HepG2 (cell line): ENCODE results near the gene TBC1D1. TPM values are rescaled to one million over a fixed set of nuclear protein-coding genes. Genes with fewer than 3 reads are reported as not detected.
A peak's percentile ranks its signal among the peaks of the same experiment; 100 is the strongest.

Experiments
- CBX2 ChIP-seq, 2 experiments: fragments of 200-600 bp in 1 of 2; sonication (generic); formaldehyde crosslinking in 1 of 2; IDR thresholded peaks; 2 replicates each; pipeline versions ENCODE4 v1.7.0 to v1.8.1; 2018 to 2022; ENCODE audit warnings: low read depth in 2 of 2, low read length in 1 of 2, mild to moderate bottlenecking in 1 of 2, missing genetic modification reagents in 1 of 2
- ETV6 ChIP-seq: sonication (generic); formaldehyde crosslinking; conservative IDR thresholded peaks from 2 replicates; pipeline ENCODE4 v1.4.0; 2020; ENCODE audit warnings: missing genetic modification reagents
- MBNL3 ChIP-seq: fragments of 250-450 bp; sonication (Bioruptor Pico); conservative IDR thresholded peaks from 2 replicates; pipeline ENCODE4 v1.8.0; 2022; ENCODE audit warnings: mild to moderate bottlenecking, inconsistent platforms
- MED8 ChIP-seq: sonication (generic); formaldehyde crosslinking; IDR thresholded peaks from 2 replicates; pipeline ENCODE4 v1.8.1; 2023; ENCODE audit warnings: mild to moderate bottlenecking, missing genetic modification reagents; ENCODE audit not compliant: insufficient replicate concordance
- MTA1 ChIP-seq: sonication (generic); formaldehyde crosslinking; IDR thresholded peaks from 2 replicates; pipeline ENCODE4 v1.4.0; 2020; ENCODE audit warnings: missing genetic modification reagents, mild to moderate bottlenecking, borderline replicate concordance
- PITX1 ChIP-seq: sonication (generic); formaldehyde crosslinking; IDR thresholded peaks from 2 replicates; pipeline ENCODE4 v1.5.1; 2020; ENCODE audit warnings: mild to moderate bottlenecking, missing genetic modification reagents
- POLR2AphosphoS5 ChIP-seq: IDR thresholded peaks from 2 replicates; pipeline ENCODE4 v1.6.1; 2012; ENCODE audit warnings: low read depth, low read length
- RFXANK ChIP-seq: IDR thresholded peaks from 2 replicates; pipeline ENCODE4 v1.6.1; 2016
- ZBTB3 ChIP-seq: sonication (generic); formaldehyde crosslinking; IDR thresholded peaks from 2 replicates; pipeline ENCODE4 v1.4.0; 2020; ENCODE audit warnings: low read depth, mild to moderate bottlenecking, moderate library complexity, missing genetic modification reagents, borderline replicate concordance
- ZBTB38 ChIP-seq: sonication (generic); formaldehyde crosslinking; IDR thresholded peaks from 2 replicates; pipeline ENCODE4 v1.5.1; 2020; ENCODE audit warnings: mild to moderate bottlenecking, missing genetic modification reagents
- ZNF329 ChIP-seq: sonication (generic); formaldehyde crosslinking; IDR thresholded peaks from 2 replicates; pipeline ENCODE4 v1.9.0; 2021; ENCODE audit warnings: low read depth, mild to moderate bottlenecking, missing genetic modification reagents
- ZNF446 ChIP-seq: sonication (generic); formaldehyde crosslinking; IDR thresholded peaks from 2 replicates; pipeline ENCODE4 v1.5.0; 2020; ENCODE audit warnings: mild to moderate bottlenecking, missing genetic modification reagents
- polyA plus RNA-seq, 8 experiments: library from polyadenylated mRNA; depleted of rRNA in 3 of 8; stranded (reverse) in 7 of 8; unstranded in 1 of 8; fragments of >200 nt; fragmentation: Illumina TruSeq in 4 of 8; extraction: Trizol in 4 of 8; gene quantifications; 2 replicates each; pipeline versions ENCODE4 v1.2.1 to v1.2.3, GENCODE V29; 2011 to 2016; ENCODE audit warnings: low read depth in 4 of 8, missing spikeins in 1 of 8, mixed read lengths in 1 of 8; ENCODE audit not compliant: insufficient read depth in 1 of 8
- total RNA-seq, 5 experiments: library from RNA; depleted of rRNA; stranded (reverse); fragments of >200 nt; fragmentation: Illumina TruSeq; extraction: Trizol; gene quantifications; 2 replicates each; pipeline ENCODE4 v1.2.3, GENCODE V29; 2016; ENCODE audit warnings: low read depth in 1 of 5
- TF ChIP-seq, protein P1 (sequence below): sonication (generic); formaldehyde crosslinking; conservative IDR thresholded peaks from 2 replicates; pipeline ENCODE4 v1.4.0; 2020; ENCODE audit warnings: mild to moderate bottlenecking, missing genetic modification reagents, moderate library complexity
- TF ChIP-seq, protein P2 (sequence below): sonication (generic); formaldehyde crosslinking; conservative IDR thresholded peaks from 2 replicates; pipeline ENCODE4 v1.8.0; 2022; ENCODE audit warnings: low read depth, missing genetic modification reagents
- TF ChIP-seq, protein P3 (sequence below): sonication (generic); formaldehyde crosslinking; IDR thresholded peaks from 2 replicates; pipeline ENCODE4 v1.5.1; 2020; ENCODE audit warnings: mild to moderate bottlenecking, missing genetic modification reagents, borderline replicate concordance
- TF ChIP-seq, protein P4 (sequence below): sonication (generic); formaldehyde crosslinking; IDR thresholded peaks from 2 replicates; pipeline ENCODE4 v1.5.0; 2020; ENCODE audit warnings: mild to moderate bottlenecking, missing genetic modification reagents, borderline replicate concordance

TBC1D1 gene
- total and polyA plus RNA-seq, 2 of the 13 experiments (the other 11 are each of a cell fraction or from before 2014, with no cell fraction given), result 37.3 to 62.8 TPM

DNA sequence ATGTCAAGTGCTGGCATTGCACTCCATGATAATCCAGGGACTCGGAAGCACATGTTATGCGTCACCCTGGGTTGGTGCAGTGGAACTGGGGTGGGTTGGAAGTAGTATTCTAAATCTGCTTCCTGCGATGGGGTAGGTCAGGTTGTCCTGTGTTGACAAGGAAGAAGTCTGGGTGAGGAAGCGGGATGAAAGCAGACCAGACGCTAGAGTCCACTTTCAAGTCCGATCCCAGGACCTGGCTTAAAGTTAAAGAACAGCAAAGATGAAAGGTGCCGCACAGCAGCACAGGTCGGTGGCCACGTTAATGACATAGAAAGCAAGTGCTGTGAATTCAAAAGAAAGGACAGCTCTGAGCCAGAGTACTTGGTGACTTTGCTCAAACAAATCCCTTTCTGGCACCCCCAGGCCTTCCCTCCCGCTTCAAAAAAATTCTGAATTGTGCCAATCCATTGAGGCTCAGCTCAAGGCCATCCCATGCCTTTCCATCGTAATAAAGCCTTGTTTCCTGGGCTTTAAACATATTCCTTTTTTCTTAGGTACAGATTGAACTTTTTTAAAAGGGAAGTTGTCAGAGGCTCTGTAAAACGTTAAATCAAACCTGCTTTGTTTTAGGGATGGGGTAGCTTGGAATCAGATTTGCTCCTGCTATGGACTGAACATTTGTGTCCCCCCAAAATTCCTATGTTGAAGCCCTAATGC, 187.1 kb downstream of the TBC1D1 start (continued):
- TF ChIP-seq, protein P1, sequence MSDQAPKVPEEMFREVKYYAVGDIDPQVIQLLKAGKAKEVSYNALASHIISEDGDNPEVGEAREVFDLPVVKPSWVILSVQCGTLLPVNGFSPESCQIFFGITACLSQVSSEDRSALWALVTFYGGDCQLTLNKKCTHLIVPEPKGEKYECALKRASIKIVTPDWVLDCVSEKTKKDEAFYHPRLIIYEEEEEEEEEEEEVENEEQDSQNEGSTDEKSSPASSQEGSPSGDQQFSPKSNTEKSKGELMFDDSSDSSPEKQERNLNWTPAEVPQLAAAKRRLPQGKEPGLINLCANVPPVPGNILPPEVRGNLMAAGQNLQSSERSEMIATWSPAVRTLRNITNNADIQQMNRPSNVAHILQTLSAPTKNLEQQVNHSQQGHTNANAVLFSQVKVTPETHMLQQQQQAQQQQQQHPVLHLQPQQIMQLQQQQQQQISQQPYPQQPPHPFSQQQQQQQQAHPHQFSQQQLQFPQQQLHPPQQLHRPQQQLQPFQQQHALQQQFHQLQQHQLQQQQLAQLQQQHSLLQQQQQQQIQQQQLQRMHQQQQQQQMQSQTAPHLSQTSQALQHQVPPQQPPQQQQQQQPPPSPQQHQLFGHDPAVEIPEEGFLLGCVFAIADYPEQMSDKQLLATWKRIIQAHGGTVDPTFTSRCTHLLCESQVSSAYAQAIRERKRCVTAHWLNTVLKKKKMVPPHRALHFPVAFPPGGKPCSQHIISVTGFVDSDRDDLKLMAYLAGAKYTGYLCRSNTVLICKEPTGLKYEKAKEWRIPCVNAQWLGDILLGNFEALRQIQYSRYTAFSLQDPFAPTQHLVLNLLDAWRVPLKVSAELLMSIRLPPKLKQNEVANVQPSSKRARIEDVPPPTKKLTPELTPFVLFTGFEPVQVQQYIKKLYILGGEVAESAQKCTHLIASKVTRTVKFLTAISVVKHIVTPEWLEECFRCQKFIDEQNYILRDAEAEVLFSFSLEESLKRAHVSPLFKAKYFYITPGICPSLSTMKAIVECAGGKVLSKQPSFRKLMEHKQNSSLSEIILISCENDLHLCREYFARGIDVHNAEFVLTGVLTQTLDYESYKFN (CRISPR knock-in tag), result peak; percentile 89
- no peak for TF ChIP-seq ZNF329 (CRISPR knock-in tag)
- no peak for TF ChIP-seq RFXANK (CRISPR knock-in tag)
- no peak for TF ChIP-seq MBNL3 (CRISPR knock-in tag)
- no peak for TF ChIP-seq ZBTB3 (CRISPR knock-in tag)
- TF ChIP-seq MTA1, result no peak
- TF ChIP-seq ETV6 (CRISPR knock-in tag), result 0 out of 2 replicates have a peak, but pooled peaks have one; percentile 54
- TF ChIP-seq, protein P2, sequence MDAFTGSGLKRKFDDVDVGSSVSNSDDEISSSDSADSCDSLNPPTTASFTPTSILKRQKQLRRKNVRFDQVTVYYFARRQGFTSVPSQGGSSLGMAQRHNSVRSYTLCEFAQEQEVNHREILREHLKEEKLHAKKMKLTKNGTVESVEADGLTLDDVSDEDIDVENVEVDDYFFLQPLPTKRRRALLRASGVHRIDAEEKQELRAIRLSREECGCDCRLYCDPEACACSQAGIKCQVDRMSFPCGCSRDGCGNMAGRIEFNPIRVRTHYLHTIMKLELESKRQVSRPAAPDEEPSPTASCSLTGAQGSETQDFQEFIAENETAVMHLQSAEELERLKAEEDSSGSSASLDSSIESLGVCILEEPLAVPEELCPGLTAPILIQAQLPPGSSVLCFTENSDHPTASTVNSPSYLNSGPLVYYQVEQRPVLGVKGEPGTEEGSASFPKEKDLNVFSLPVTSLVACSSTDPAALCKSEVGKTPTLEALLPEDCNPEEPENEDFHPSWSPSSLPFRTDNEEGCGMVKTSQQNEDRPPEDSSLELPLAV, result no peak
- no peak for TF ChIP-seq CBX2 (IDR thresholded peaks at IDR 0.05; ENCODE audit: low read depth, low read length)
- no peak for TF ChIP-seq CBX2 (CRISPR knock-in tag; IDR thresholded peaks at IDR 0.05; ENCODE audit: low read depth)
- no peak for TF ChIP-seq ZNF446 (CRISPR knock-in tag)
- peak; percentile 85 for TF ChIP-seq PITX1
- TF ChIP-seq, protein P3, sequence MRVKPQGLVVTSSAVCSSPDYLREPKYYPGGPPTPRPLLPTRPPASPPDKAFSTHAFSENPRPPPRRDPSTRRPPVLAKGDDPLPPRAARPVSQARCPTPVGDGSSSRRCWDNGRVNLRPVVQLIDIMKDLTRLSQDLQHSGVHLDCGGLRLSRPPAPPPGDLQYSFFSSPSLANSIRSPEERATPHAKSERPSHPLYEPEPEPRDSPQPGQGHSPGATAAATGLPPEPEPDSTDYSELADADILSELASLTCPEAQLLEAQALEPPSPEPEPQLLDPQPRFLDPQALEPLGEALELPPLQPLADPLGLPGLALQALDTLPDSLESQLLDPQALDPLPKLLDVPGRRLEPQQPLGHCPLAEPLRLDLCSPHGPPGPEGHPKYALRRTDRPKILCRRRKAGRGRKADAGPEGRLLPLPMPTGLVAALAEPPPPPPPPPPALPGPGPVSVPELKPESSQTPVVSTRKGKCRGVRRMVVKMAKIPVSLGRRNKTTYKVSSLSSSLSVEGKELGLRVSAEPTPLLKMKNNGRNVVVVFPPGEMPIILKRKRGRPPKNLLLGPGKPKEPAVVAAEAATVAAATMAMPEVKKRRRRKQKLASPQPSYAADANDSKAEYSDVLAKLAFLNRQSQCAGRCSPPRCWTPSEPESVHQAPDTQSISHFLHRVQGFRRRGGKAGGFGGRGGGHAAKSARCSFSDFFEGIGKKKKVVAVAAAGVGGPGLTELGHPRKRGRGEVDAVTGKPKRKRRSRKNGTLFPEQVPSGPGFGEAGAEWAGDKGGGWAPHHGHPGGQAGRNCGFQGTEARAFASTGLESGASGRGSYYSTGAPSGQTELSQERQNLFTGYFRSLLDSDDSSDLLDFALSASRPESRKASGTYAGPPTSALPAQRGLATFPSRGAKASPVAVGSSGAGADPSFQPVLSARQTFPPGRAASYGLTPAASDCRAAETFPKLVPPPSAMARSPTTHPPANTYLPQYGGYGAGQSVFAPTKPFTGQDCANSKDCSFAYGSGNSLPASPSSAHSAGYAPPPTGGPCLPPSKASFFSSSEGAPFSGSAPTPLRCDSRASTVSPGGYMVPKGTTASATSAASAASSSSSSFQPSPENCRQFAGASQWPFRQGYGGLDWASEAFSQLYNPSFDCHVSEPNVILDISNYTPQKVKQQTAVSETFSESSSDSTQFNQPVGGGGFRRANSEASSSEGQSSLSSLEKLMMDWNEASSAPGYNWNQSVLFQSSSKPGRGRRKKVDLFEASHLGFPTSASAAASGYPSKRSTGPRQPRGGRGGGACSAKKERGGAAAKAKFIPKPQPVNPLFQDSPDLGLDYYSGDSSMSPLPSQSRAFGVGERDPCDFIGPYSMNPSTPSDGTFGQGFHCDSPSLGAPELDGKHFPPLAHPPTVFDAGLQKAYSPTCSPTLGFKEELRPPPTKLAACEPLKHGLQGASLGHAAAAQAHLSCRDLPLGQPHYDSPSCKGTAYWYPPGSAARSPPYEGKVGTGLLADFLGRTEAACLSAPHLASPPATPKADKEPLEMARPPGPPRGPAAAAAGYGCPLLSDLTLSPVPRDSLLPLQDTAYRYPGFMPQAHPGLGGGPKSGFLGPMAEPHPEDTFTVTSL (CRISPR knock-in tag), result peak; percentile 74
- no peak for TF ChIP-seq POLR2AphosphoS5
- peak; percentile 88 for TF ChIP-seq ZBTB38 (CRISPR knock-in tag)
- peak; percentile 95 for TF ChIP-seq MED8 (CRISPR knock-in tag)
- TF ChIP-seq, protein P4, sequence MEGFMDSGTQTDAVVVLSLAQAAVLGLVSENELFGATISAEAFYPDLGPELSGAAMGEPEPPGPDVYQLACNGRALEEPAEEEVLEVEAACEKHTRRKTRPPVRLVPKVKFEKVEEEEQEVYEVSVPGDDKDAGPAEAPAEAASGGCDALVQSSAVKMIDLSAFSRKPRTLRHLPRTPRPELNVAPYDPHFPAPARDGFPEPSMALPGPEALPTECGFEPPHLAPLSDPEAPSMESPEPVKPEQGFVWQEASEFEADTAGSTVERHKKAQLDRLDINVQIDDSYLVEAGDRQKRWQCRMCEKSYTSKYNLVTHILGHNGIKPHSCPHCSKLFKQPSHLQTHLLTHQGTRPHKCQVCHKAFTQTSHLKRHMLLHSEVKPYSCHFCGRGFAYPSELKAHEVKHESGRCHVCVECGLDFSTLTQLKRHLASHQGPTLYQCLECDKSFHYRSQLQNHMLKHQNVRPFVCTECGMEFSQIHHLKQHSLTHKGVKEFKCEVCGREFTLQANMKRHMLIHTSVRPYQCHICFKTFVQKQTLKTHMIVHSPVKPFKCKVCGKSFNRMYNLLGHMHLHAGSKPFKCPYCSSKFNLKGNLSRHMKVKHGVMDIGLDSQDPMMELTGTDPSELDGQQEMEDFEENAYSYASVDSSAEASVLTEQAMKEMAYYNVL (CRISPR knock-in tag), result peak; percentile 71; the same call in 1 of the 2 replicates
